ENCODE data around the gene NUDT5.
A peak's percentile ranks its signal among the peaks of the same experiment; 100 is the strongest.
"Not testable (repeated sequence)": the region's sequence is repeated elsewhere in the genome, so short reads cannot be mapped to it uniquely, and the experiment has no call there.

Gene NUDT5

GRCh38 chr10:12193193-12193592 is 2.5 kb downstream of the NUDT5 start:
- Mint-ChIP-seq H3K27me3 (ENCODE audit: low read depth) (no peaks in the 10 kb centered on the region), H3K9me3 (no peaks in the 10 kb centered on the region), H3K4me3 (peak overlapping the region; percentile 36), H3K4me1 (ENCODE audit: low read depth) (peaks cover 40% of the 10 kb centered on the region), H3K27ac (peak overlapping the region; percentile 38), H3K36me3 (ENCODE audit: low read depth) (peaks cover 27% of the 10 kb centered on the region)

GRCh38 chr10:12191715-12192114 is 4.0 kb downstream of the NUDT5 start:
- H3K36me3 Mint-ChIP-seq (ENCODE audit: low read depth) = peaks cover 38% of the 10 kb centered on the region
- H3K27me3 Mint-ChIP-seq (ENCODE audit: low read depth) = no peaks in the 10 kb centered on the region
- no peak overlapping the region for H3K4me3 Mint-ChIP-seq
- peaks cover 39% of the 10 kb centered on the region for H3K4me1 Mint-ChIP-seq (ENCODE audit: low read depth)
- no peaks in the 10 kb centered on the region for H3K9me3 Mint-ChIP-seq
- H3K27ac Mint-ChIP-seq = no peak overlapping the region

GRCh38 chr10:12189426-12189825 is 6.3 kb downstream of the NUDT5 start:
- no peaks in the 10 kb centered on the region for H3K27me3 Mint-ChIP-seq (ENCODE audit: low read depth)

GRCh38 chr10:12188656-12189055 is 7.0 kb downstream of the NUDT5 start:
- H3K4me3 Mint-ChIP-seq = no peak overlapping the region
- peaks cover 36% of the 10 kb centered on the region for H3K36me3 Mint-ChIP-seq (ENCODE audit: low read depth)
- H3K4me1 Mint-ChIP-seq (ENCODE audit: low read depth) = peaks cover 36% of the 10 kb centered on the region
- H3K27me3 Mint-ChIP-seq (ENCODE audit: low read depth) = no peaks in the 10 kb centered on the region
- H3K27ac Mint-ChIP-seq = no peak overlapping the region
- no peaks in the 10 kb centered on the region for H3K9me3 Mint-ChIP-seq

More at GRCh38 chr10:12189426-12189825, 6.3 kb downstream of the NUDT5 start:
- no peak overlapping the region for H3K27ac Mint-ChIP-seq
- peaks cover 39% of the 10 kb centered on the region for H3K36me3 Mint-ChIP-seq (ENCODE audit: low read depth)
- no peak overlapping the region for H3K4me3 Mint-ChIP-seq
- H3K9me3 Mint-ChIP-seq = no peaks in the 10 kb centered on the region
- peaks cover 39% of the 10 kb centered on the region for H3K4me1 Mint-ChIP-seq (ENCODE audit: low read depth)

GRCh38 chr10:12187321-12187905 is 8.3 kb downstream of the NUDT5 start:
- Mint-ChIP-seq H3K27ac (peak overlapping the region; percentile 50), H3K36me3 (ENCODE audit: low read depth) (peaks cover 39% of the 10 kb centered on the region), H3K4me1 (ENCODE audit: low read depth) (peaks cover 30% of the 10 kb centered on the region), H3K9me3 (no peaks in the 10 kb centered on the region), H3K27me3 (ENCODE audit: low read depth) (no peaks in the 10 kb centered on the region), H3K4me3 (no peak overlapping the region)

- Mint-ChIP-seq H3K9me3 (no peaks in the 10 kb centered on the region), H3K4me3 (no peak overlapping the region), H3K27ac (no peak overlapping the region), H3K27me3 (ENCODE audit: low read depth) (no peaks in the 10 kb centered on the region), H3K4me1 (ENCODE audit: low read depth) (peaks cover 28% of the 10 kb centered on the region), H3K36me3 (ENCODE audit: low read depth) (peaks cover 39% of the 10 kb centered on the region)
Observed at GRCh38 chr10:12186323-12186722, 9.4 kb downstream of the NUDT5 start.

- H3K4me1 Mint-ChIP-seq (ENCODE audit: low read depth) = peaks cover 39% of the 10 kb centered on the region
- no peak overlapping the region for H3K4me3 Mint-ChIP-seq
- H3K9me3 Mint-ChIP-seq = no peaks in the 10 kb centered on the region
- no peaks in the 10 kb centered on the region for H3K27me3 Mint-ChIP-seq (ENCODE audit: low read depth)
- no peak overlapping the region for H3K27ac Mint-ChIP-seq
- peaks cover 44% of the 10 kb centered on the region for H3K36me3 Mint-ChIP-seq (ENCODE audit: low read depth)
Observed at GRCh38 chr10:12184165-12184564, 11.5 kb downstream of the NUDT5 start.

- Mint-ChIP-seq H3K27ac (peak overlapping the region; percentile 89), H3K4me1 (ENCODE audit: low read depth) (peaks cover 34% of the 10 kb centered on the region), H3K27me3 (ENCODE audit: low read depth) (no peaks in the 10 kb centered on the region), H3K4me3 (peak overlapping the region; percentile 23), H3K36me3 (ENCODE audit: low read depth) (peaks cover 39% of the 10 kb centered on the region), H3K9me3 (no peaks in the 10 kb centered on the region)
Observed at GRCh38 chr10:12181065-12181775, 14.5 kb downstream of the NUDT5 start.

GRCh38 chr10:12180221-12180974 is 15.3 kb downstream of the NUDT5 start:
- H3K36me3 Mint-ChIP-seq (ENCODE audit: low read depth) = peaks cover 38% of the 10 kb centered on the region

GRCh38 chr10:12179606-12180170 is 16.0 kb downstream of the NUDT5 start:
- Mint-ChIP-seq H3K4me3 (no peak overlapping the region), H3K27ac (peak overlapping the region; percentile 60), H3K9me3 (no peaks in the 10 kb centered on the region), H3K4me1 (ENCODE audit: low read depth) (peaks cover 29% of the 10 kb centered on the region), H3K27me3 (ENCODE audit: low read depth) (no peaks in the 10 kb centered on the region), H3K36me3 (ENCODE audit: low read depth) (peaks cover 32% of the 10 kb centered on the region)

More at GRCh38 chr10:12180221-12180974, 15.3 kb downstream of the NUDT5 start:
- no peaks in the 10 kb centered on the region for H3K9me3 Mint-ChIP-seq
- peaks cover 29% of the 10 kb centered on the region for H3K4me1 Mint-ChIP-seq (ENCODE audit: low read depth)
- H3K4me3 Mint-ChIP-seq = no peak overlapping the region
- peak overlapping the region; percentile 89 for H3K27ac Mint-ChIP-seq
- H3K27me3 Mint-ChIP-seq (ENCODE audit: low read depth) = no peaks in the 10 kb centered on the region

GRCh38 chr10:12177642-12178041 is 18.0 kb downstream of the NUDT5 start:
- H3K9me3 Mint-ChIP-seq = no peaks in the 10 kb centered on the region
- H3K4me3 Mint-ChIP-seq = no peak overlapping the region
- peaks cover 28% of the 10 kb centered on the region for H3K4me1 Mint-ChIP-seq (ENCODE audit: low read depth)
- no peaks in the 10 kb centered on the region for H3K27me3 Mint-ChIP-seq (ENCODE audit: low read depth)
- no peak overlapping the region for H3K27ac Mint-ChIP-seq
- H3K36me3 Mint-ChIP-seq (ENCODE audit: low read depth) = peaks cover 31% of the 10 kb centered on the region

GRCh38 chr10:12171512-12171911 is 24.2 kb downstream of the NUDT5 start:
- peaks cover 37% of the 10 kb centered on the region for H3K36me3 Mint-ChIP-seq (ENCODE audit: low read depth)
- not testable (repeated sequence) for H3K27ac Mint-ChIP-seq; H3K9me3 Mint-ChIP-seq; H3K4me3 Mint-ChIP-seq; H3K4me1 Mint-ChIP-seq (ENCODE audit: low read depth); H3K27me3 Mint-ChIP-seq (ENCODE audit: low read depth)

GRCh38 chr10:12165999-12166775 is 29.5 kb downstream of the NUDT5 start:
- H3K36me3 Mint-ChIP-seq (ENCODE audit: low read depth) = peaks cover 49% of the 10 kb centered on the region
- no peak overlapping the region for H3K27ac Mint-ChIP-seq
- H3K4me3 Mint-ChIP-seq = no peak overlapping the region
- H3K4me1 Mint-ChIP-seq (ENCODE audit: low read depth) = peaks cover 2% of the 10 kb centered on the region
- no peaks in the 10 kb centered on the region for H3K9me3 Mint-ChIP-seq
- H3K27me3 Mint-ChIP-seq (ENCODE audit: low read depth) = no peaks in the 10 kb centered on the region

GRCh38 chr10:12165036-12165435 is 30.7 kb downstream of the NUDT5 start:
- H3K4me3 Mint-ChIP-seq = no peak overlapping the region
- H3K36me3 Mint-ChIP-seq (ENCODE audit: low read depth) = peaks cover 41% of the 10 kb centered on the region
- H3K4me1 Mint-ChIP-seq (ENCODE audit: low read depth) = peaks cover 3% of the 10 kb centered on the region
- H3K27ac Mint-ChIP-seq = no peak overlapping the region
- no peaks in the 10 kb centered on the region for H3K9me3 Mint-ChIP-seq
- no peaks in the 10 kb centered on the region for H3K27me3 Mint-ChIP-seq (ENCODE audit: low read depth)

Measured in T-helper 1 cell treated with Interleukin-12 subunit alpha and Interleukin-12 subunit beta and Interleukin-4 antibody, amounts not matched to agents 30 μg/mL and 1 μg/mL, for 36 hours (primary cell).